ENCODE results near the gene BCAS3.

The BCAS3 gene

DNA sequence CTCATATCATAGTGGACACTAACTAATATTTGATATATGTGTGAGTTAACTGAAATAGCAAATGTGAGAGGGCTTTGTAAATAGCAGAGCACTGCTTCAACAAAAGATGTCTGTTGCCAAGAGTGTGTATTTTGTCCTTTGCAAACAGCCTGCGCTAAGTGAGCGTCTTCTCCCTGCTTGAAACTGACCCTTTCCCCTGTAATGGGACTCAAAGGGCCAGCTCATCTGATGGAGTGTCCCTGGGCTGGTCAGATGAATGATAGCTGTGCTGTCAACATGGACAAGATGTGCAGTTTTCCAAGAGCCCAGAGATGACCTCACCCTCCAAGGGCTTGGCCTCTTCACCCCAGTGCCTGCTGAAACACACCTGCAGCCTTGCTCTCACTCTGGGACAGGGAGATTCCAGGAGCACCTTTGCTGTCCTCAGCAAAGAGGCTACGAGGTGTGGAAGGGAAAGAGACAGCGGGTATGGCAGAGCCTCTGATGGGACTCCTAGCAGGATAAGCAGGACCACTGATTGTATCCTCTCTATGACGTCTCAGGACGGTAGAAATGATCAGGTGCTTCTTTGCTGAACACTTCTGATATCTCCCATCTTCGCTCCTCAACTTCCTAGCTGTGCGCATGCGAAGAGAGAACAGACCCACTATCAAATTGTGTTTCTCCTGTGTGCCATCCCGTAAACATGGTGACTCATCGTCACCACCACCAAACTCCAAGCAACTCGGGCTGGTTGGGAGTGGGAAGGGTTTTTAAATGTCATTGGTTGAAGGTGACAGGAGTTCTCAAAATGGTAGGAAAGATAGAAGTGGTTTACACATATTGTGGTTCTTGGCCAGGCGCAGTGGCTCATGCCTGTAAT is 686.2 kb downstream of the BCAS3 start:
- no peak for ATAC-seq
- TF ChIP-seq ZNF70 (CRISPR knock-in tag; IDR thresholded peaks at IDR 0.05) = no peak
- no peak for TF ChIP-seq ISL1 (CRISPR knock-in tag; IDR thresholded peaks at IDR 0.05)
- no peak for TF ChIP-seq RARB (CRISPR knock-in tag; IDR thresholded peaks at IDR 0.05)
- TF ChIP-seq TCF4 (CRISPR knock-in tag; IDR thresholded peaks at IDR 0.05; ENCODE audit: borderline replicate concordance) = no peak
- TF ChIP-seq, protein P1, sequence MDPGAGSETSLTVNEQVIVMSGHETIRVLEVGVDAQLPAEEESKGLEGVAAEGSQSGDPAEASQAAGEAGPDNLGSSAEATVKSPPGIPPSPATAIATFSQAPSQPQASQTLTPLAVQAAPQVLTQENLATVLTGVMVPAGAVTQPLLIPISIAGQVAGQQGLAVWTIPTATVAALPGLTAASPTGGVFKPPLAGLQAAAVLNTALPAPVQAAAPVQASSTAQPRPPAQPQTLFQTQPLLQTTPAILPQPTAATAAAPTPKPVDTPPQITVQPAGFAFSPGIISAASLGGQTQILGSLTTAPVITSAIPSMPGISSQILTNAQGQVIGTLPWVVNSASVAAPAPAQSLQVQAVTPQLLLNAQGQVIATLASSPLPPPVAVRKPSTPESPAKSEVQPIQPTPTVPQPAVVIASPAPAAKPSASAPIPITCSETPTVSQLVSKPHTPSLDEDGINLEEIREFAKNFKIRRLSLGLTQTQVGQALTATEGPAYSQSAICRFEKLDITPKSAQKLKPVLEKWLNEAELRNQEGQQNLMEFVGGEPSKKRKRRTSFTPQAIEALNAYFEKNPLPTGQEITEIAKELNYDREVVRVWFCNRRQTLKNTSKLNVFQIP (CRISPR knock-in tag; IDR thresholded peaks at IDR 0.05; ENCODE audit: borderline replicate concordance, low read depth) = no peak
- TF ChIP-seq, protein P2, sequence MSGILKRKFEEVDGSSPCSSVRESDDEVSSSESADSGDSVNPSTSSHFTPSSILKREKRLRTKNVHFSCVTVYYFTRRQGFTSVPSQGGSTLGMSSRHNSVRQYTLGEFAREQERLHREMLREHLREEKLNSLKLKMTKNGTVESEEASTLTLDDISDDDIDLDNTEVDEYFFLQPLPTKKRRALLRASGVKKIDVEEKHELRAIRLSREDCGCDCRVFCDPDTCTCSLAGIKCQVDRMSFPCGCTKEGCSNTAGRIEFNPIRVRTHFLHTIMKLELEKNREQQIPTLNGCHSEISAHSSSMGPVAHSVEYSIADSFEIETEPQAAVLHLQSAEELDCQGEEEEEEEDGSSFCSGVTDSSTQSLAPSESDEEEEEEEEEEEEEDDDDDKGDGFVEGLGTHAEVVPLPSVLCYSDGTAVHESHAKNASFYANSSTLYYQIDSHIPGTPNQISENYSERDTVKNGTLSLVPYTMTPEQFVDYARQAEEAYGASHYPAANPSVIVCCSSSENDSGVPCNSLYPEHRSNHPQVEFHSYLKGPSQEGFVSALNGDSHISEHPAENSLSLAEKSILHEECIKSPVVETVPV (CRISPR knock-in tag; IDR thresholded peaks at IDR 0.05) = no peak

DNA sequence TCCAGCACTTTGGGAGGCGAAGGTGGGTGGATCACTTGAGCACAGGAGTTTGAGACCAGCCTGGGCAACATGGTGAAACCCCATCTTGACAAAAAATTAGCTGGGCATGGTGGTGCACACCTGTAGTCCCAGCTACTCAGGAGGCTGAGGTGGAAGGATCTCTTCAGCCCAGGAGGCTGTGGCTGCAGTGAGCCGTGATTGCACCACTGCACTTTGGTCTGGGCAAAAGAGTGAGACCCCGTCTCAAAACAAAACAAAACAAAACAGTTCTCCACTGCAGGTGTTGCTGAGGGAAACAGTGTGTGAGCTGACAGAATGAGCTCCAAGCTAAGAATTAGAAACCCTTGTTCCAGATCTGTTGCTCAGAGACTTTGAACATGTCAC is 686.8 kb downstream of the BCAS3 start:
- TF ChIP-seq, protein P2 (CRISPR knock-in tag; IDR thresholded peaks at IDR 0.05) = no peak
- TF ChIP-seq ZFP3 (CRISPR knock-in tag; IDR thresholded peaks at IDR 0.05) = no peak
- TF ChIP-seq OSR1 (CRISPR knock-in tag; IDR thresholded peaks at IDR 0.05) = no peak
- no peak for TF ChIP-seq ARNTL (CRISPR knock-in tag; IDR thresholded peaks at IDR 0.05; ENCODE audit: borderline replicate concordance, low read depth)
- TF ChIP-seq PPARA (CRISPR knock-in tag; IDR thresholded peaks at IDR 0.05; ENCODE audit: borderline replicate concordance) = no peak
- no peak for TF ChIP-seq ZNF70 (CRISPR knock-in tag; IDR thresholded peaks at IDR 0.05)
- TF ChIP-seq, protein P3, sequence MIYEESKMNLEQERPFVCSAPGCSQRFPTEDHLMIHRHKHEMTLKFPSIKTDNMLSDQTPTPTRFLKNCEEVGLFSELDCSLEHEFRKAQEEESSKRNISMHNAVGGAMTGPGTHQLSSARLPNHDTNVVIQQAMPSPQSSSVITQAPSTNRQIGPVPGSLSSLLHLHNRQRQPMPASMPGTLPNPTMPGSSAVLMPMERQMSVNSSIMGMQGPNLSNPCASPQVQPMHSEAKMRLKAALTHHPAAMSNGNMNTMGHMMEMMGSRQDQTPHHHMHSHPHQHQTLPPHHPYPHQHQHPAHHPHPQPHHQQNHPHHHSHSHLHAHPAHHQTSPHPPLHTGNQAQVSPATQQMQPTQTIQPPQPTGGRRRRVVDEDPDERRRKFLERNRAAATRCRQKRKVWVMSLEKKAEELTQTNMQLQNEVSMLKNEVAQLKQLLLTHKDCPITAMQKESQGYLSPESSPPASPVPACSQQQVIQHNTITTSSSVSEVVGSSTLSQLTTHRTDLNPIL (CRISPR knock-in tag; IDR thresholded peaks at IDR 0.05; ENCODE audit: low read depth) = no peak
- TF ChIP-seq ZNF565 (CRISPR knock-in tag; conservative IDR thresholded peaks at IDR 0.05; ENCODE audit: low read depth) = no peak
- no peak for TF ChIP-seq ISL1 (CRISPR knock-in tag; IDR thresholded peaks at IDR 0.05)
- no peak for TF ChIP-seq BACH2 (CRISPR knock-in tag; IDR thresholded peaks at IDR 0.05; ENCODE audit: borderline replicate concordance)
- no peak for TF ChIP-seq CSDC2 (CRISPR knock-in tag; IDR thresholded peaks at IDR 0.05)
- TF ChIP-seq, protein P4, sequence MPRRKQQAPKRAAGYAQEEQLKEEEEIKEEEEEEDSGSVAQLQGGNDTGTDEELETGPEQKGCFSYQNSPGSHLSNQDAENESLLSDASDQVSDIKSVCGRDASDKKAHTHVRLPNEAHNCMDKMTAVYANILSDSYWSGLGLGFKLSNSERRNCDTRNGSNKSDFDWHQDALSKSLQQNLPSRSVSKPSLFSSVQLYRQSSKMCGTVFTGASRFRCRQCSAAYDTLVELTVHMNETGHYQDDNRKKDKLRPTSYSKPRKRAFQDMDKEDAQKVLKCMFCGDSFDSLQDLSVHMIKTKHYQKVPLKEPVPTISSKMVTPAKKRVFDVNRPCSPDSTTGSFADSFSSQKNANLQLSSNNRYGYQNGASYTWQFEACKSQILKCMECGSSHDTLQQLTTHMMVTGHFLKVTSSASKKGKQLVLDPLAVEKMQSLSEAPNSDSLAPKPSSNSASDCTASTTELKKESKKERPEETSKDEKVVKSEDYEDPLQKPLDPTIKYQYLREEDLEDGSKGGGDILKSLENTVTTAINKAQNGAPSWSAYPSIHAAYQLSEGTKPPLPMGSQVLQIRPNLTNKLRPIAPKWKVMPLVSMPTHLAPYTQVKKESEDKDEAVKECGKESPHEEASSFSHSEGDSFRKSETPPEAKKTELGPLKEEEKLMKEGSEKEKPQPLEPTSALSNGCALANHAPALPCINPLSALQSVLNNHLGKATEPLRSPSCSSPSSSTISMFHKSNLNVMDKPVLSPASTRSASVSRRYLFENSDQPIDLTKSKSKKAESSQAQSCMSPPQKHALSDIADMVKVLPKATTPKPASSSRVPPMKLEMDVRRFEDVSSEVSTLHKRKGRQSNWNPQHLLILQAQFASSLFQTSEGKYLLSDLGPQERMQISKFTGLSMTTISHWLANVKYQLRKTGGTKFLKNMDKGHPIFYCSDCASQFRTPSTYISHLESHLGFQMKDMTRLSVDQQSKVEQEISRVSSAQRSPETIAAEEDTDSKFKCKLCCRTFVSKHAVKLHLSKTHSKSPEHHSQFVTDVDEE (CRISPR knock-in tag; IDR thresholded peaks at IDR 0.05) = no peak
- TF ChIP-seq TOX (CRISPR knock-in tag; IDR thresholded peaks at IDR 0.05; ENCODE audit: borderline replicate concordance) = no peak
- TF ChIP-seq, protein P1 (CRISPR knock-in tag; IDR thresholded peaks at IDR 0.05; ENCODE audit: borderline replicate concordance, low read depth) = no peak
- no peak for TF ChIP-seq ZNF8 (CRISPR knock-in tag; IDR thresholded peaks at IDR 0.05)
- TF ChIP-seq ESRRG (CRISPR knock-in tag; IDR thresholded peaks at IDR 0.05) = no peak

More for the DNA sequence above, 686.8 kb downstream of the BCAS3 start:
- ATAC-seq = no peak
